ENCODE data around the gene BBS5.
"Not testable (repeated sequence)": the region's sequence is repeated elsewhere in the genome, so short reads cannot be mapped to it uniquely, and the experiment has no call there.

BBS5 gene

DNA sequence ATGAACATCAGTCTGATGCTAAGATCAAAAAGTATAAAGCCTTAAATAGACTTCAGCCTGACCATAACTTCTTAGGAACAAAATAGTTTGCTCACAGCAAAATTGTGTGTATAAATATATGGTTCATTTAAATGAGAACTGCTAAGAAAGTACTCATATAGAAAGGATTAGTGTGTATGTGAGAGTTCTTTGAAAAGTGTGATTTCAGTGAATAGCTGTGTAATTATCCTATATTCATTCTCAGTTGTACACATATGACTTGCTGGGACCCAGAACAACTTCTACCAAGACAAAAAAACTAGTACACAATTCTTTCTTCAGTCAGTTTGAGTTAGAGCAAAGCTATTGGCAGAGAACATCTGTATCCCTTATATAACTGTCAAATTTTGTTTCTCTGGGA is 7.2 kb downstream of the BBS5 start:
- no peak for DNase-seq (ENCODE audit: low spot score)

DNA sequence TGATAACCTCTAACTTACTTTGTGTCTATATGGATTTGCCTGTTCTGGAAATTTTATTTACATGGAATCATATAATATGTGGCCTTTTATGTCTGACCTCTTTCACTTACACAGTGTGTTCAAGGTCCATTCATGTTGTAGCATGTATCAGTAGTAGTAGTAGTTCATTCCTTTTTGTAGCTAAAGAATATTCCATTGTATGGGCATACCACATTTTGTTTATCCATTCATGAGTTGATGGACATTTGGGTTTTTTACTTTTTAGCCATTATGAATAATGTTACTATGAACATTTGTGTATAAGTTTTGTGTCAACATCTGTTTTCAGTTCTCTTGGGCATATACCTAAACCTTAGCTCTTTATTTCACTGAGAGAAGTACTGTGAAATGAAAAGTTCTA is 11.5 kb downstream of the BBS5 start:
- no peak for DNase-seq (ENCODE audit: low spot score)

DNA sequence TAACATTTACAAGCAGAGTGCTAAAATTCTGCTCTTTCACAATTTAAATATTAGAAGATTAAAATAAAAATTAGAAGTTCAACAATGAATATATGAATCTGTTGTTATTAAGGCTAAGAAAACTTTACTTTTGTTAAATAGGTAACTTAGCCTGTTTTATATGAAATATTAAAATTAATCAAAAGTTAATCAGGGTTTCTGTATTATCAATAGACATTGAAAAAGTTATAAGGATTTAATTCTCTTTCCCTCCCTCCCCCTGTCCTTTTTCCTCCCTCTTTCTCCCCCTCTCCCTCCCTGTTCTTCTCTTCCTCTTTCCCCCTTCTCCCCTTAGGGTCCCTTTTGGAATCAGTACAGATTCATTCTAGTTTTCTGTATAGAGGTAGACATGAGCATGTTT is 12.1 kb downstream of the BBS5 start:
- DNase-seq (ENCODE audit: low spot score) = no peak

DNA sequence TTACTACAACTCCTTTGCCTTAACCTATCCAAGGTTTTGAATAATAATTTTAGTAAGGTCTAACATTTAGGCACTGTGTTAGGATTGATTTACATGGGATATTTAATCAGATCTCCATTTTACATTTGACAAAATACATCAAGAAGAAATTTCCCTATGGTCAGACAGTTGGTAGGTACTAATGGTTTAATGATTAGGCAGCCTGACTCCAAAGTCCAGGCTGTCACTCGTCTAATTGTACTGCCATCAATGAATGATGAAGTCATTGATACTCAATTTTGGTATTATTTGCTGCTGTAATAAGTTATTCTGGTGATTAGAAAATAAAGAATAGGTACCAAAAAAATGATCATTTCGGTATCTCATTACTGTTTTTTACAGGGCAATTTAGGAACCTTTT is 14.1 kb downstream of the BBS5 start:
- no peak for DNase-seq (ENCODE audit: low spot score)

DNA sequence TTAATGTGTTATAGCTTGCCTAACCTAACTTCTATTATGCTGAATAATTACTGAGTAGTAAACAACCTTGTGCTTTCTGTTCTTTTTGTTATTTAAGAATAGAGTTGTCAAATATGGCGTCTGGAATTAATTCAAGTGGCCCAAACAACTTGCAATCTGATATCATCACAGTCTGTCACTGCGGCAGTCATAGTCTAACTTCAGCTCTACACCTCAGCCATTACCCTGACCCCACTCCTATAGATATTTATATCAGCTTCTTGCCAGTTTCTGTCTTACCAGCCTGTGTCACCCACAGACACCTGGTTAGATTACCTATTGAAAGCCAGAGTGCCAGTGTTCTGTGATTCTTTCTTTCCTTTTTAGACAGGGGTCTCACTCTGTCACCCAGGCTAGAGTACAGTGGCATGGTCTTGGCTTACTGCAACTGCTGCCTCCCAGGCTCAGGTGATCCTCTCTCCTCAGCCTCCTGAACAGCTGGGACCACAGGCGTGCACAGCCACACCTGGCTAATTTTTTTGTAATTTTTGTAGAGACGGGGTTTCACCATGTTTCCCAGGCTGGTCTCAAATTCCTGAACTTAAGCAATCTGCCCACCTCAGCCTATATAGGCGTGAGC is 16.1 kb downstream of the BBS5 start:
- no peak for DNase-seq (ENCODE audit: low spot score)

DNA sequence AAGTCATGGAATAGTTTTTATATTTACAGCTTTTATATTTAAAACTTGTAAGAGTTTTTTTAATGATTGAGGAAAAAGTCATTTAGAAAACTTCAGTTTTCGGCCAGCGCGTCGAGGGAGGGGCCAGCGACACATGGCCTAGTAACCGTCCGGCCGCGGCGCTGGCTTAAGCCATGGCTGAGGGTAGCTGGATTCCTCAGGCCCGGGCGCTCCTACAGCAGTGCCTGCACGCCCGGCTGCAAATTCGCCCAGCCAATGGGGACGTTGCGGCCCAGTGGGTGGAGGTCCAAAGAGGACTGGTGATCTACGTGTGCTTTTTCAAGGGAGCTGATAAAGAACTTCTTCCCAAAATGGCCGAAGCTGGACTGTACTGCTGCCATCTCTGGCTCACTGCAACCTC is 25.4 kb downstream of the BBS5 start:
- DNase-seq (ENCODE audit: low spot score) = no peak

DNA sequence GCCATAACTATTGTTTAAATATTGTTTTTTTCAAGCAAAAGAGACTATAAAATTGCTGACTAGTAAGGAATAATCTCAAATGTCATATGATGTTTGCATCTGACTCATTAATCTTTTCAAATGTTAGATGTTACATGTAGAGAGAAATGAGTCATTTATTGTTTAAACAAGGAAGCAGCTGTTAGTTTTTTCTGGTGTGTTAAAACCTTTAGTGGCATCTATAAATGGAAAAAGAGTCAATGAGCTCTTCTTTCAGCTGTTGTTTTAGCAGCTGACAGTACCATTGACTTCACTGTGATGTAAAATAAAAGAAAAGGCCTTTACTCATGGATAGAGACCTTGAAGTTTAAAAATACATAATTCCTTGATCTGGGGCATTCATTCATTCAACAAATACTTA is 28.4 kb downstream of the BBS5 start:
- DNase-seq (ENCODE audit: low spot score) = peak; percentile 60

DNA sequence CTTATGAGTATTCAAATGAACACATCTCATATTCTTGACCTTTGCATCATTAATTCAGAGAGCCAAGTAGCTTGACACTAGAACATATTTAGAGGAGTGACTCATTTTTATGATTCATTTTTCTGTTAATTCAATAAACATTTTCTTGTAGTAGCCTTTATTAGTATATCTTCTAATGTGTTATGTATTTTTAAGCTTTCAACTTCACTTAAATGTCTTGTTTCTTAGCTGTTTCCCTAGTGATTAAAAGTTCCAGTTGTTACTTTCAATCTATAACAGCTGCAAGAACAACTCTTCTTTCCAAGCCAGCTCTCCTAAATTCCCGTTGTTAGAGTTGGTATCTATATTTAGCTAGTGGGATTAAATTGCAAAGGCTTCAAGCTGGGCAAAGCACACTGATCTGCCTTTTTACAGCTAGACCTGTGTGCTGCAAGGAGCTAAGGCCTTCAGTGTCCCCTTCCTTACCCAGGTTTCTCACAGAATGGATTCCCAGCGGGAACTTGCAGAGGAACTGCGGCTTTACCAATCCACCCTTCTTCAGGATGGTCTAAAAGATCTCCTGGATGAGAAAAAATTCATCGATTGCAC is 30.1 kb downstream of the BBS5 start, which contains the start of gene KLHL41:
Gene KLHL41, plus strand, starts transcription at position 405 of the 588 bp plus-strand sequence. Its CDS starts 77 bp downstream, at position 482.
- DNase-seq (ENCODE audit: low spot score) = peak; percentile 34

DNA sequence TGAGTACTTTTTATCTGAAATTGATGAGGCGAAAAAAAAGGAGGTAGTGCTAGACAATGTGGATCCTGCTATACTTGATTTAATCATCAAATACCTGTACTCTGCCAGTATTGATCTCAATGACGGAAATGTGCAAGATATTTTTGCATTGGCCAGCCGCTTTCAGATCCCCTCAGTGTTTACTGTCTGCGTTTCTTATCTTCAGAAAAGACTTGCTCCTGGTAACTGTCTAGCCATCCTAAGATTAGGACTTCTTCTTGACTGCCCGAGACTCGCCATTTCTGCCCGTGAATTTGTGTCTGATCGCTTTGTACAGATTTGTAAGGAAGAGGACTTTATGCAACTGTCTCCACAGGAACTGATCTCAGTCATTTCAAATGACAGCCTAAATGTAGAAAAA is 30.7 kb downstream of the BBS5 start:
- DNase-seq (ENCODE audit: low spot score) = no peak

DNA sequence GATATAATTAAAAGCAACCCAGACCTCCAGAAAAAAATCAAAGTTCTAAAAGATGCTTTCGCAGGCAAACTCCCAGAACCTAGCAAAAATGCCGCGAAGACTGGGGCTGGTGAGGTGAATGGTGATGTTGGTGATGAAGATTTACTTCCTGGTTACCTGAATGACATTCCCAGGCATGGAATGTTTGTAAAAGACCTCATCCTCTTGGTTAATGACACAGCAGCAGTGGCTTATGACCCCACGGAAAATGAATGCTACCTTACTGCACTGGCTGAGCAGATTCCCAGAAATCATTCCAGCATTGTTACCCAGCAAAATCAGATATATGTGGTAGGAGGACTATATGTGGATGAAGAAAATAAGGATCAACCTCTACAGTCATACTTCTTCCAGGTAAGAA is 31.2 kb downstream of the BBS5 start:
- DNase-seq (ENCODE audit: low spot score) = no peak

DNA sequence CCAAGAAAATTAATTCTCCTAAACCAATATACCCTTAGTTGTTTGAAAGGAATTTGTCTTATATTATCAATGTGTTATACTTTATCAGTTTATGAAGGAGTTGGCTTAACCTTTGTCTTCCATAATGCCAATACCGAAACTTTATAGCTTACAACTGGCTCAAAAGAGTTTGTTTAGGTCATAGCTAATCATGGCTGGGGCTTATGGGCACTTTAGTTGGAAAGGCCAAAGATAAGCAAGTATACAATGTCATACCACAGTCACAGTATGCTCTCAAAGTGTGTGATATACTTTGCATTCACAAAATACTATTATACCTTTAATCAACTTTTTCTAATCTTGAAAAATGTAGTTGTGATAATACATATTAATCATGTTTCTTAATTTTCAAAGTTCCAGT is 32.5 kb downstream of the BBS5 start:
- DNase-seq (ENCODE audit: low spot score) = no peak

DNA sequence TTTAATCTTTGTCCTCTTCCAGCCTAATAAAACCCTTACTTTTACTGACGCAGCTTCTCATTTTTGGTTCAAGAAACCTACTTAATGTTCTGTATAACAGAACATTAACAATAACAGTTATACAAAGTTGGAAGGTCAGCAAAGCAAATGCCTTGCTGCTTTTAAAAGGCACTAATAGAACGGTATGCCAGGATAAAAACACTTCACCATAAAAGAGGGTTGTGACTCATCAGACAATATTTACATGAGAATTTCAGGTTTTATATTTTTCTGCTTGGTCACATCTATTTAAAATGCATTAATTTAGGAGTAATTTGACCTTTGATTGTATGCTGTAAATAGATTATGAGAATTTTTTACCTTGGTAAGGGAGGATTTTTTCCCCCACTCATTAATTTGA is 33.2 kb downstream of the BBS5 start:
- peak; percentile 7 for DNase-seq (ENCODE audit: low spot score)

DNA sequence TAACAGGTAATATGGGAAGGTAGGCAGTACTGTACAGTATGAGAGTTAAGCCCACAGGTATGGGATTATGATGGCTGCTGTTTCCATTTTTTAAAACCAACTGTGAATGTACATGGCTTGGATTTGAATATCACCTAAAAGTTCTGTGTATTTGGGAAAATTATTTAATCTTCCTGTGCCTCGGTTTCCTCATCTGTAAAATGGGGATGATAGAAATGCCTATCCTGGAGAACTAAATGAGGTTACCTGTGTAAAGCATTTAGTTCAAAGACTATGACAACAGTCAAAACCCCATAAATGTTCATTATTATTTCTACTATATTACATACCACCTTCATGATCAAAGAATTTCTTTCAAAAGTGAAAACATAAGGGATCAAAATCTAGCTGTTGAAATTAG is 33.8 kb downstream of the BBS5 start:
- DNase-seq (ENCODE audit: low spot score) = no peak

DNA sequence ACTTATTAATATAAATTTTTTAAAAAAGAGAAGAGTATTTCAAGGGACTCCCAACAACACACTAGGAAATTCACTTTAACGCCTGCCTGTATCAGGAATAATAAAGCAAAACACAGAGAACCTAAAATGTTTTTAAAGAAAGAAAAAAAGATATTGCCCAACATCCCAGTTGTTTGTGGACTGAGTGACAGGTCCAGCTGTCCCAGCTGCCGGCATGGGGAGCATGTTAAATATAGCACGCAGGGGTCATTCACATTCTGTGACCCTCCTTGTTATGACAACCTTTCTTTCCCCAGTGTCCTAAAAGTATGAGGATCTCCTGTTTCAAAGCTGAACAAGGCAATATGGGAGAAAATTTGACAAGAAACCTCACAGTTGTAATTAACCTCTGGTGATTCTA is 34.6 kb downstream of the BBS5 start:
- peak; percentile 6 for DNase-seq (ENCODE audit: low spot score)

DNA sequence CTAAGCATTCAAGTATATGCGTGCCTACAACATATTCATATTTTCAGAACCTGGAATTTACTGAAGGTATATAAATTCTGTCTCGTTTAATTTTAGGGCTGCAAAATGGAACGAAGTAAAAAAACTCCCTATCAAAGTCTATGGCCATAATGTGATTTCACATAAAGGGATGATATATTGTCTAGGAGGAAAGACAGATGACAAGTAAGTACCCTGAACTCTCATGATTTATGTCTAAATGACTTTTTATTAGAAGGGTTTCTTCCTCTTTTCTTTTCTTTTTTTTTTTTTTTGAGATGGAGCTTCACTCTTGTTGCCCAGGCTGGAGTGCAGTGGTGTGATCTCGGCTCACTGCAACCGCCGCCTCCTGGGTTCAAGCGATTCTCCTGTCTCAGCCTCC is 35.5 kb downstream of the BBS5 start:
- not testable (repeated sequence) for DNase-seq (ENCODE audit: low spot score)

DNA sequence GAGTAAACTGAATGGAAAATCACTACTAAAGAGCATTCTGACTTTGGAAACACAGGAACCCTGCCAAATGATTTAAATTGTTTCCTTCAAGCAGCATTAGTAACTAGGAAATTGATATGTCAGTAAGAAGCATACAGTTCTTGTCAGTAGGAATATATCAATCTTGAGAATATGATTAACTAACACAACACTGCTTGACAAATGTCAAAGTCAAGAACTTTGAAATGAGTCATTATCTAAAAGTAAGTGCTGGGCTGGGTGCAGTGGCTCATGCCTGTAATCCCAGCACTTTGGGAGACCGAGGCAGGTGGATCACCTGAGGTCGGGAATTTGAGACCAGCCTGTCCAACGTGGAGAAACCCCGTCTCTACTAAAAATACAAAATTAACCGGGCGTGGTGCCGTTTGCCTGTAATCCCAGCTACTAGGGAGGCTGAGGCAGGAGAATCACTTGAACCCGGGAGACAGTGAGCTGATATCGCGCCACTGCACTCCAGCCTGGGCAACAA is 37.2 kb downstream of the BBS5 start:
- not testable (repeated sequence) for DNase-seq (ENCODE audit: low spot score)

DNA sequence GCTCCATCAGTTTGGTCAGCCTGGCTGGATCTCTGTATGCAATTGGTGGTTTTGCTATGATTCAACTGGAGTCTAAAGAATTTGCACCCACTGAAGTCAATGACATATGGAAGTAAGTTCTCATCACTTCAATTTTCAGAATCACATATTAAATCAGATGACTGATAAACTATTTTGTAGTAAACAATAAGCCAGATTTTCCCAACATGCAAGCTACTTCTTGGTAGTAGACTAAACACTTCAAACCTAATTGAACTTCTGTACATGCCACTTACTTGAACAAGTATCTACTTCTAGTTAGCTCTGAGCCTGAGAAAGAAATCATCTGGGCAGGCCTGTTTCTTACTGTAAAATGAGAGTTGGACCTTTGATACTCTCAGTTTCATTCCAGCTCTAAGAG is 41.6 kb downstream of the BBS5 start:
- DNase-seq (ENCODE audit: low spot score) = no peak

DNA sequence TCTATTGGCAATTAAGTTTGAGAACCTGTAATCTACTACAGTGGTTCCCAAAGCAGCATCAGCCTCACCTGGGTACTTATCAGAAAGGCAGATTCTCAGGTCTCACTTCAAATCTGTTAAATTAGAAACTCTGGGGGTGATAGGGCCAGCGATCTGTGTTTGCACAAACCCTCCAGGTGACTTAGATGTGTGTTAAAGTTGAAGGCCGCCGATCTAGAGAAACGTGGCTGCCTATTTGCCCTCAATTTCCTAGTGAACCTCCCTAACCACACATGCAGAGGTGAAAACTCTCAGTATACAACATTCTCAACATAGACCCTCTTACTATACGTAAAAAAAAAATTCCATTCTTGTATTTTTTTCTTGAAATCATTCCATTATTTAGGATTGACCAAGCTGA is 44.4 kb downstream of the BBS5 start:
- DNase-seq (ENCODE audit: low spot score) = no peak

DNA sequence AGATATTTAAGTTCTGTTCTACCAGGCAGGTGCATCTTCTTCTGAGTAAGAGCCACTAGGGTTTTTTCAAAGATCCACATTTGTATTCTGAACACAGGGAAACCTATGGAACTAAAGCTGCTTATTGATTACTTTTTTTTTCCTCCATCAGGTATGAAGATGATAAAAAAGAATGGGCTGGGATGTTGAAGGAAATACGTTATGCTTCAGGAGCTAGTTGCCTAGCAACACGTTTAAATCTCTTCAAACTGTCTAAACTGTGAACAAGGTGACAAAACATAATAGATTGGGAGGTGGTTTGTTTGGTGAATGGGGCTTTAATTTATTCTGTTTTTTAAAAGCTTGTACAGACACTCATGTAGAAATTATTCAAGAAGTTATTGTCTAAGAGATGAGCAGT is 46.1 kb downstream of the BBS5 start:
- no peak for DNase-seq (ENCODE audit: low spot score)

DNA sequence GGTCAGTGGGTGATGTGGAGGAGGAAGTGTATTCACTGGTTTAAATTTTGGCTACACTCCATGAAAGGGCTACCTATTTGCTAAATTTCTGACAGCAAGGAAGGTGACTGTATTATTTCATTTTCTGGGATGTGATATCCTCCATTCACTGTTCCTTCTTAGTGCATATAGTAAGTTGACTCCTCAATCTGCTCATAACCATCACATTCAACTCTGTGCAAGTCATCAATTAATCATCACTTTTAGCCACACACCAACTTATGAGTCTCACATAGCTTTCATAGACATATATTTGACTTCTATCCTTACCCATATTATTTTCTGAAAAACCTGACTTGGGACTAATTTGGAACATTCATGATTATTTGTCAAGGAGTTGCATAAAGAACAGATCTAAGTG is 47.2 kb downstream of the BBS5 start:
- no peak for DNase-seq (ENCODE audit: low spot score)

DNA sequence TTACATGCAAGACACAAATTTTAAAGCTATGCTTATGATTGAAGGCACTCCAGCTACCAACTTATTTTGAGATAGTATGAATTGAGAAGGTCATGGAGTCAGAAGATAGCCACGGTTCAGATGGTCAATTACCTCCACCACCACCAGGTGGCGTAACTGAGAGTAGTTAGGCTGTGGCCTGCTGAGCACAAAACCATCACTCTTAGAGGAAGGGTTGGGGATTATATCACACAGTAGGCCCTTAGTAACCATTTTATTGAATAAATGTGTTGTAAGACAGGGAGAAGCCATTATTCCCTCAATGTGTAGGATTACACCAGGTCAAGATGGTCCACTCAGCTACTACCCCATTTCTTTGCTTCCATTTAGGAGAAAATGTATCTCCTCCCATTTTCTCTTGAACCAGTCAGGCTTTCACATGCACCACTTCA is 49.0 kb downstream of the BBS5 start:
- DNase-seq (ENCODE audit: low spot score) = peak; percentile 21

DNA sequence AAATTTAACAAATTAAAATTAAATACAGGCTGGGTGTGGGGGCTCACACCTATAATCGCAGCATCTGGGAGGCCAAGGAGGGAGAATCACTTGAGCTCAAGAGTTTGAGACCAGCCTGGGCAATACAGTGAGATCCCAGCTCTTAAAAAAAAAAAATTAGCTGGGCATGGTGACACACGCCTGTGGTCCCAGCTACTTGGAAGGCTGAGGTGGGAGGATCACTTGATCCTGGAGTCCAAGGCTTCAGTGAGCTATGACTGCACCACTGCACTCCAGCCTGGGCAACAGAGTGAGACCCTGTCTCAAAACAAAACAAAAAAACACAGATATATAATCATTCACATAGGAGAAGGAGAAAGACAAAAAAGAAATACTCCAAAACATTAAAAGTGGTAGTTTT is 60.2 kb downstream of the BBS5 start:
- not testable (repeated sequence) for DNase-seq (ENCODE audit: low spot score)

DNA sequence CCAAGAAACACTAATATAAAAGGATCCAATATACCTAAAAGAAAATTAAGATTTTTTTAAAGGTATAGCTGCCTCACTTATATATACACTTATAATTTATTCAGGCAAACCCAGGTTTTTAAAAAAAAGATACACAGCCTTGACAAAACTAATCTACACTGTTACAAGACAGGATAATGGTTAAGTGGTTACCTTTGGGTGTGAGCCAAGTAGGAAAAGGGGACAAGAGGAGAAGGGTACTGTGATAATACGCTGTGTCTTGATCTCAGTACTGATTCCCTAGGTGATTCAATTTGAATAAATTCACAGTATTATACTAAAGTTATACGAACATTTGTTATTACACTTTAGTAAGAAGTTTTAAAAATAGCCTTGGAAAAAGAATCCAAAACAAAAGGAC is 60.9 kb downstream of the BBS5 start:
- DNase-seq (ENCODE audit: low spot score) = no peak

DNA sequence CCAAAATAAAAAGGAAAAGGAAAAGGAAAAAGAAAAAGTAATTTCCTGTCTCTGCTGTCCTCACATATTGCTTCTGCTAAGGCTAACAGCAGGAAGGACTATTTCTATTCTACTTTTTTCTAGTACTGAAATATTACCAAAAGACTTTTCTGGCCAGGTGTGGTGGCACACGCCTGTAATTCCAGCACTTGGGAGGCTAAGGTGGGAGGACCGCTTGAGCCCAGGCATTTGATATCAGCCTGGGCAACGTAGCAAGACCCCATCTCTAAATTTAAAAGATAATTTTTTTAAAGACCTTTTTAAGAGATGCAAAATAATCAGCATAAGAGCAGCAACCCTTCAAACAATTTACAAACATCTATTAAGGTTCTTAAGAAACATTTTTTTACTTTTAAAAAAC is 63.1 kb downstream of the BBS5 start:
- DNase-seq (ENCODE audit: low spot score) = no peak

Data from hepatic stellate cell (primary cell).